GM12873 (cell line): ENCODE data around the gene ENTHD1.

Experiments
- TF ChIP-seq, protein P1 (sequence below): IDR thresholded peaks from 2 replicates; pipeline ENCODE4 v1.5.1; 2012; ENCODE audit warnings: low read depth, mild to moderate bottlenecking, moderate library complexity, low read length, control low read depth; ENCODE audit not compliant: insufficient read depth; ENCODE audit errors: missing control alignments

Gene ENTHD1

GRCh38 chr22:39724390-39724789 lies 169.2 kb downstream of the ENTHD1 start:
- TF ChIP-seq, protein P1, sequence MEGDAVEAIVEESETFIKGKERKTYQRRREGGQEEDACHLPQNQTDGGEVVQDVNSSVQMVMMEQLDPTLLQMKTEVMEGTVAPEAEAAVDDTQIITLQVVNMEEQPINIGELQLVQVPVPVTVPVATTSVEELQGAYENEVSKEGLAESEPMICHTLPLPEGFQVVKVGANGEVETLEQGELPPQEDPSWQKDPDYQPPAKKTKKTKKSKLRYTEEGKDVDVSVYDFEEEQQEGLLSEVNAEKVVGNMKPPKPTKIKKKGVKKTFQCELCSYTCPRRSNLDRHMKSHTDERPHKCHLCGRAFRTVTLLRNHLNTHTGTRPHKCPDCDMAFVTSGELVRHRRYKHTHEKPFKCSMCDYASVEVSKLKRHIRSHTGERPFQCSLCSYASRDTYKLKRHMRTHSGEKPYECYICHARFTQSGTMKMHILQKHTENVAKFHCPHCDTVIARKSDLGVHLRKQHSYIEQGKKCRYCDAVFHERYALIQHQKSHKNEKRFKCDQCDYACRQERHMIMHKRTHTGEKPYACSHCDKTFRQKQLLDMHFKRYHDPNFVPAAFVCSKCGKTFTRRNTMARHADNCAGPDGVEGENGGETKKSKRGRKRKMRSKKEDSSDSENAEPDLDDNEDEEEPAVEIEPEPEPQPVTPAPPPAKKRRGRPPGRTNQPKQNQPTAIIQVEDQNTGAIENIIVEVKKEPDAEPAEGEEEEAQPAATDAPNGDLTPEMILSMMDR = no peak

- TF ChIP-seq, protein P1 = no peak
Measured at GRCh38 chr22:39723899-39724351, 169.6 kb downstream of the ENTHD1 start.

DNA sequence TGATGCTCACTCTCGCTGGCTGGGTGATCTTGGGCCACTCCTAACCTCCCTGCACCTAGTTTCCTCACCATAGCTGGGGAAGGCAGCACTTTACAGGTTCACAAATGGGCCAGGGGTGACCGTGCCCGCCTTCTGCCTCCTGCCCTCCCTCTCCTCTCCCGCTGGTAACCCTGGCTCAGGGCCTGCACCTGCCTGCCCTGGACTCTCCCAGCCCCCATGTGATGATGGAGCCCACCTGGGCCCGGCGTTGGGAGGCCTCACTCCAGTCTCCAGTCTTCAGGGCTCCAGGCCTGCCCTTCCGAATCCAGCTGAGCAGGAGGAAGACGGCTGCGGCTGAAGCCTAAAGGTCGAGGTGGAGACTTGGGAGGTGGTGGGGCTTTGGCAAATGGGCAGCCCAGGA lies 170.1 kb downstream of the ENTHD1 start:
- TF ChIP-seq, protein P1 = no peak

- TF ChIP-seq, protein P1 = no peak
Measured at GRCh38 chr22:39722501-39722900, 171.1 kb downstream of the ENTHD1 start.

GRCh38 chr22:39722032-39722325 lies 171.6 kb downstream of the ENTHD1 start:
- TF ChIP-seq, protein P1 = no peak

DNA sequence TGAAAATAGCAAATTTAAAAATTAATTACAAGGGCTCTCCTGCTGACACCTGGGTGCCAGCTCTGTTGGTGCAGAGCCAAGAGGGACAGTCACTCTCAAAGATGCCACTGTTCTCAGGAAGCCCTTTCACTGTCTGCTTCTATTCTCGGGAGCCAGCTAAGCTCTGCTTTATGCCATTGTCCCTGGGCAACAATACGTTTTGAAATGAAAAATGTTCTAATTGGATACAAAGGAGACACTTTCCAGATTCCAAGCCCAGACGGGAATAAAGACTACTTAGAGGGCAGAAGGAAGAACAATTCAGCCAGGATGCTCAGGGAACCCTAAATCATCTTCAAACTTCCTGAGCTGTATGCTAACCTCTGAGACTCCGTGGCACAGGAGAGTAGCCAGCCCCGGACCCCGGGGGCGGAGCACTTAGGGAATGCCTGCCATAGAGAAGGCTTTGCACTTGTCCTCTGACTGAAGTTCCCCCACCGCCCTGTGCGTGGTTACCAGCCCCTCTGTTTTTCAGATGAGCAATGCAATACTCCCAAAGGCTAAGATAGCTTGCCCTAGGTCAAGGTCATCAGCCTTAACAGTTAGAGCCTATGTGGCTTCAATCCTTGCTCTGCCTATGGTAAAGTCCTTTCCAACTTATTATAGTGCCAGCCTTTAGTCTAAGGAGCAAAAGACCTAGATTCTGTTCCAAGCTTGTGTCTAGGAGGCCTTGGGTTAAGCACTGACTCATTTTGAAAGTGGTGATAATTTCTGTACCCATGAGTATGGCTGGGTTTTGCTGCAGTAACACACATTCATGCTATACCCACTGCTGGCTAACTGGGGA lies 172.1 kb downstream of the ENTHD1 start:
- TF ChIP-seq, protein P1 = no peak

- TF ChIP-seq, protein P1 = no peak
Measured at GRCh38 chr22:39719559-39720450, 173.8 kb downstream of the ENTHD1 start.
